Pancreas (tissue), 10 donors: ENCODE results near the gene FGF8. TPM values are rescaled to one million over a fixed set of nuclear protein-coding genes. Genes with fewer than 3 reads are reported as not detected.

Source experiments
- ATAC-seq, 4 donors: fragments of 200-7000 bp; cut with Tn5 transposase; one replicate each; pipeline versions ENCODE4 v1.8.0 to v1.9.1; 2020; ENCODE audit warnings: mild to moderate bottlenecking in 4 of 4, moderate library complexity in 4 of 4
- DNase-seq, 6 donors: peaks; one replicate each; pipeline ENCODE4 v3.0.0-alpha.2; 2020
- FAIRE-seq: peaks from 2 replicates; lab custom pipeline; 2012; peaks lifted over from hg19 to GRCh38; lab: Jason Lieb, UNC
- H3K27ac ChIP-seq, 4 donors: fragments of 200-600 bp; sonication (generic); 1 replicate in 3 of 4; 2 replicates in 1 of 4; pipeline versions ENCODE4 v1.5.0 to v1.8.0; 2020
- H3K27me3 ChIP-seq, 4 donors: fragments of 200-600 bp; one replicate each; pipeline ENCODE4 v1.8.0; 2021
- H3K36me3 ChIP-seq, 3 donors: fragments of 200-600 bp; sonication (generic) in 1 of 3; one replicate each; pipeline versions ENCODE4 v1.5.0 to v1.8.0; 2020 to 2021
- H3K4me1 ChIP-seq, 3 donors: fragments of 200-600 bp; one replicate each; pipeline ENCODE4 v1.8.0; 2021
- H3K4me3 ChIP-seq, 4 donors: fragments of 200-600 bp; sonication (generic) in 2 of 4; one replicate each; pipeline versions ENCODE4 v1.5.0 to v1.8.0; 2020 to 2021
- H3K9me3 ChIP-seq, 4 donors: fragments of 200-600 bp; one replicate each; pipeline ENCODE4 v1.8.0; 2021
- CTCF ChIP-seq, 4 donors: fragments of 200-600 bp; sonication (generic) in 3 of 4; IDR thresholded peaks; one replicate each; pipeline versions ENCODE4 v1.5.0 to v1.8.0; 2021; ENCODE audit warnings: antibody characterized with exemption in 4 of 4
- WGBS, 2 donors: extraction: QIAGEN DNeasy Blood & Tissue Kit; methylation state at CpG; one replicate each; pipeline ENCODE4 v1.1.7; 2013; 5-methylcytosine and 5-hydroxymethylcytosine counted together
- intact Hi-C, 3 donors: fragments of 100-400 bp; cut with DNase I; formaldehyde crosslinking; loops; one replicate each; pipeline versions ENCODE4 v1.11.1 to v1.14.2; 2022
- polyA plus RNA-seq, 2 donors: library from polyadenylated mRNA; stranded (reverse); fragments of 200-250 nt; gene quantifications; one replicate each; pipeline ENCODE4 v1.2.3, GENCODE V29; 2013
- total RNA-seq, 6 donors: library from RNA; stranded (reverse); fragmentation: NEBNext Ultra II Directional in 4 of 6; extraction: Animal tissue kit (Norgen Biotek cat#: 25700) in 4 of 6; gene quantifications; one replicate each; pipeline versions ENCODE4 v1.2.1 to v1.2.4, GENCODE V29; 2021 to 2023
- donor health status: healthy with polysubstance abuse.
- donor health status: DM: no; HTN: no; CAD: no; lungs with moderate emphysema.
- donor health status: DM: no; HTN: no; CAD: no.
- donor health status: control.
- donor health status: control.
- donor health status: Bipolar disorder and iron deficiency.
- donor health status: DM: yes; HTN: yes; CAD: no.
- donor health status: DM: no; HTN: no; CAD: no.
- donor health status: DM: no; HTN: no; CAD: no.
- donor health status: DM: yes; HTN: yes; CAD: no.

FGF8 gene
- total and polyA plus RNA-seq, 8 donors: not detected

- Histone ChIP-seq H3K36me3 (no peaks in the 10 kb centered on the region), H3K4me3 (no peak overlapping the region), H3K9me3 (no peaks in the 10 kb centered on the region), H3K4me1 (no peaks in the 10 kb centered on the region), H3K27ac (no peak overlapping the region), H3K27me3 (no peaks in the 10 kb centered on the region)
- WGBS, 2 donors: 84 to 87% methylated on average over 19 of the region's 19 CpGs
- DNase-seq: no peak
- no peak for TF ChIP-seq CTCF (IDR thresholded peaks at IDR 0.05)
- FAIRE-seq: no peak
- no peak for ATAC-seq
- intact Hi-C loops: no loop called here
These were observed 26.6 kb downstream of the FGF8 start for GRCh38 chr10:101749047-101750016.

- H3K9me3 ChIP-seq: no peaks in the 10 kb centered on the region
- FAIRE-seq (no peak), ATAC-seq (no peak), DNase-seq (no peak)
- H3K27me3 ChIP-seq: no peaks in the 10 kb centered on the region
- intact Hi-C loops: no loop called here
- H3K4me1 ChIP-seq: no peaks in the 10 kb centered on the region
- H3K4me3 ChIP-seq: no peak overlapping the region
- no peaks in the 10 kb centered on the region for H3K36me3 ChIP-seq
- 72 to 81% methylated on average over 3 of the region's 3 CpGs for WGBS, 2 donors
- no peak overlapping the region for H3K27ac ChIP-seq
- TF ChIP-seq CTCF (IDR thresholded peaks at IDR 0.05): no peak
These were observed 27.4 kb downstream of the FGF8 start for GRCh38 chr10:101748496-101748895.

GRCh38 chr10:101745074-101745696, 30.7 kb downstream of the FGF8 start:
- Histone ChIP-seq H3K27ac (no peak overlapping the region), H3K36me3 (no peaks in the 10 kb centered on the region), H3K4me1 (no peaks in the 10 kb centered on the region), H3K4me3 (no peak overlapping the region), H3K27me3 (no peaks in the 10 kb centered on the region), H3K9me3 (no peaks in the 10 kb centered on the region)
- DNase-seq (no peak), ATAC-seq (no peak), FAIRE-seq (no peak)
- intact Hi-C loops: no loop called here
- no peak for TF ChIP-seq CTCF (IDR thresholded peaks at IDR 0.05)
- WGBS, 2 donors: 59 to 61% methylated on average over 9 of the region's 9 CpGs

GRCh38 chr10:101744267-101744666, 31.6 kb downstream of the FGF8 start:
- DNase-seq (no peak), FAIRE-seq (no peak), ATAC-seq (no peak)
- Histone ChIP-seq H3K4me3 (no peak overlapping the region), H3K9me3 (no peaks in the 10 kb centered on the region), H3K4me1 (no peaks in the 10 kb centered on the region), H3K36me3 (no peaks in the 10 kb centered on the region), H3K27me3 (no peaks in the 10 kb centered on the region), H3K27ac (no peak overlapping the region)
- WGBS, 2 donors: 72 to 85% methylated on average over 3 of the region's 3 CpGs
- TF ChIP-seq CTCF (IDR thresholded peaks at IDR 0.05): no peak
- intact Hi-C loops: no loop called here
